ENCODE measurements around the gene TRAPPC4. TPM values are rescaled to one million over a fixed set of nuclear protein-coding genes. Genes with fewer than 3 reads are reported as not detected.
"Not testable (repeated sequence)": the region's sequence is repeated elsewhere in the genome, so short reads cannot be mapped to it uniquely, and the experiment has no call there.

Gene TRAPPC4, protein sequence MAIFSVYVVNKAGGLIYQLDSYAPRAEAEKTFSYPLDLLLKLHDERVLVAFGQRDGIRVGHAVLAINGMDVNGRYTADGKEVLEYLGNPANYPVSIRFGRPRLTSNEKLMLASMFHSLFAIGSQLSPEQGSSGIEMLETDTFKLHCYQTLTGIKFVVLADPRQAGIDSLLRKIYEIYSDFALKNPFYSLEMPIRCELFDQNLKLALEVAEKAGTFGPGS
- polyA plus RNA-seq (ENCODE audit: insufficient read depth in 1 of 5, insufficient read length in 5 of 5, low replicate concordance in 1 of 5) = 10 to 100 TPM; 67.9 to 96.9 (median 72.4) TPM
- long read RNA-seq, donor 1, transcript TRAPPC4-208 (2 exons, 569 nt) = minor isoform, 5 of 62 reads
- long read RNA-seq, donor 1, transcript TRAPPC4-204 (2 exons, 1,924 nt) = minor isoform, 5 of 62 reads
- long read RNA-seq, donor 1, transcript TRAPPC4-210 (4 exons, 1,135 nt) = minor isoform, 5 of 62 reads
- long read RNA-seq, donor 1, transcript TRAPPC4-214 (5 exons, 1,759 nt) = major isoform, 42 of 62 reads
- long read RNA-seq, donor 1, partial matches to known transcripts = 0 of 62 reads
- long read RNA-seq, donor 1, other reads (novel, unspliced or antisense) = 0 of 62 reads
- long read RNA-seq, donor 2, transcript TRAPPC4-214 (5 exons, 1,759 nt) = major isoform, 20 of 31 reads
- long read RNA-seq, donor 2, partial matches to known transcripts = 0 of 31 reads
- long read RNA-seq, donor 2, other reads (novel, unspliced or antisense) = 0 of 31 reads
- long read RNA-seq, donor 3, transcript TRAPPC4-213 (3 exons, 1,340 nt) = minor isoform, 6 of 44 reads
- long read RNA-seq, donor 3, transcript TRAPPC4-214 (5 exons, 1,759 nt) = major isoform, 25 of 44 reads
- long read RNA-seq, donor 3, partial matches to known transcripts = 0 of 44 reads
- long read RNA-seq, donor 3, other reads (novel, unspliced or antisense) = 0 of 44 reads
- long read RNA-seq, donor 4, transcript TRAPPC4-214 (5 exons, 1,759 nt) = major isoform, 15 of 21 reads
- long read RNA-seq, donor 4, partial matches to known transcripts = 0 of 21 reads
- long read RNA-seq, donor 4, other reads (novel, unspliced or antisense) = 0 of 21 reads
- long read RNA-seq, donor 5, transcript TRAPPC4-214 (5 exons, 1,759 nt) = major isoform, 57 of 75 reads
- long read RNA-seq, donor 5, transcript TRAPPC4-211 (4 exons, 817 nt) = minor isoform, 5 of 75 reads
- long read RNA-seq, donor 5, partial matches to known transcripts = 0 of 75 reads
- long read RNA-seq, donor 5, other reads (novel, unspliced or antisense) = 0 of 75 reads
- long read RNA-seq, donor 6, transcript TRAPPC4-208 (2 exons, 569 nt) = minor isoform, 6 of 54 reads
- long read RNA-seq, donor 6, transcript TRAPPC4-214 (5 exons, 1,759 nt) = major isoform, 39 of 54 reads
- long read RNA-seq, donor 6, partial matches to known transcripts = 0 of 54 reads
- long read RNA-seq, donor 6, other reads (novel, unspliced or antisense) = 0 of 54 reads
- long read RNA-seq, donor 7, transcript TRAPPC4-214 (5 exons, 1,759 nt) = major isoform, 20 of 25 reads
- long read RNA-seq, donor 7, partial matches to known transcripts = 0 of 25 reads
- long read RNA-seq, donor 7, other reads (novel, unspliced or antisense) = 0 of 25 reads
- long read RNA-seq, donor 8, transcript TRAPPC4-214 (5 exons, 1,759 nt) = major isoform, 12 of 19 reads
- long read RNA-seq, donor 8, partial matches to known transcripts = 0 of 19 reads
- long read RNA-seq, donor 8, other reads (novel, unspliced or antisense) = 0 of 19 reads

DNA sequence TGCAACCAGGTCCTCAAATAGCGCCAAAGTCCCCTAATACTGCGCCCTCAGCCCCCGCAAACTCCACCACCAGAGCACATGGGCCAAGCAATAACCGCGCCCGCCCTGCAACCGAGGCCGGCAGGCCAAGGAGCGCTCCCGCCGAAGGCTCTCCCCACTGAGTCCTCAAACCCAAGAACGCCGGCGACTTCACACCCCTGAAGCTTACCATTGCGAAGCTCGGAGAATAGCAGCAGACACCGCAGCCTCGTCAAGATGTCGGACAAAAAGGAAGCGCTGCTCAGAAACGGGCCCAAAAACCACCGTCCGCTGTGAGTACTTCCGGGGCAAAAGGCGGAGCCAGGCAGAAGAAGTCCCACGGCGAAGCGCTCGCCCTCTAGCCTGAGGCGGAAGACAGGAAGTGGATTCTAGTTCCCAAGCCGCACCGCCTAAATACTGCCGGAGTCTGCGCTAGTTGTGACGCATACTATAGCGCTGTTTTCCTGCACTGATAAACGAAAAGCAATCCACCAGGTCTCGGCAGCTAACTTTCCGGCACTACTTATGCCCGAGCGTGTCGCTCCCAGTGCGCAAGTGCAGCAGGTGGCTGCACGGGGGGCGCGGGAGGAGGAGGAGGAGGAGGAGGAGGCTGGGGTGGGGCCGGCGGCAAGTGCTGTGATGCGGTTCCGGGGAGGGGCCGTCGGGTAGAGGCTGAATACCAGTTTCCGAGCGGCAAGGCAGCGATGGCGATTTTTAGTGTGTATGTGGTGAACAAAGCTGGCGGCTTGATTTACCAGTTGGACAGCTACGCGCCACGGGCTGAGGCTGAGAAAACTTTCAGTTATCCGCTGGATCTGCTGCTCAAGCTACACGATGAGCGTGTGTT is at the start of gene TRAPPC4, which contains the start of gene RPS25:
Gene TRAPPC4 (plus strand): TSS at position 693 of the 865 bp plus-strand sequence. CDS start 30 bp downstream, at position 723.
Gene RPS25 (minus strand): TSS at position 270 of the 865 bp plus-strand sequence. CDS start 59 bp downstream, at position 211.
- peak; percentile 96 to 97 for DNase-seq

DNA sequence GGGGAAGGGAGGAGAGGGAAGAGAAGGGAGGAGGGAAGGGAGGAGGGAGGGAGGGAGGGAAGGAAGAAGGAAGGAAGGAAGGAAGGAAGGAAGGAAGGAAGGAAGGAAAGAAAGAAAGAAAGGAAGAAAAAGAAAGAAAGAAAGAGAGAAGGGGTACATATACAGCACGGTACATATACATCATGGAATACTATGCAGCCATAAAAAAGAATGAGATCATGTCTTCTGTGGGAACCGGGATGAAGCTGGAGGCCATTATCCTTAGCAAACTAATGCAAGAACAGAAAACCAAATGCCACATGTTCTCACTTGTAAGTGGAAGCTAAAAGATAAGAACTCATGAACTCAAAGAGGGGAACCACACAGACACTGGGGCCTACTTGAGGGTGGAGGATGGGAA is 49.1 kb upstream of the TRAPPC4 start:
- DNase-seq = not testable (repeated sequence)

DNA sequence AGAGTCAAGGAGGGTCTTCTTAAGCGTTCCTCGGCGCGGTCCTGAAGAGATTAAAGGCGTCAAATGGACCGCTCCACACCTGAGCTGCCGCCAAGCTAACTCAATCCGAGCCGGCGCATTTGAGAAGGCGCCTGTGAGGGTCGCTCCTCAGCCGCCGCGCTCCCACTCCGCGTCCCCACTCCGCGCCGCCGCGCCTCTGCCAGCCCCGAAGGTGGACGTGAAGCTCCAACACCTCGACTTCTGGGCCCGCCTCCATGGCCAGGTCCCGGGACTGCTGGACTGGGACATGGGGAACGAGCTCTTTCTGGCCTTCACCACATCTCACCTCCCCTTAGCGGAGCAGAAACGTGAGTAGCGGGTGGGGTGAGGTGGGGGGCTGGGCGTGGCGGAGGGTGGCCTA is 46.9 kb upstream of the TRAPPC4 start, which contains the start of gene FOXR1:
Gene FOXR1 (plus strand): TSS at position 116 of the 400 bp plus-strand sequence. CDS start 171 bp downstream, at position 287.
- no peak for DNase-seq

DNA sequence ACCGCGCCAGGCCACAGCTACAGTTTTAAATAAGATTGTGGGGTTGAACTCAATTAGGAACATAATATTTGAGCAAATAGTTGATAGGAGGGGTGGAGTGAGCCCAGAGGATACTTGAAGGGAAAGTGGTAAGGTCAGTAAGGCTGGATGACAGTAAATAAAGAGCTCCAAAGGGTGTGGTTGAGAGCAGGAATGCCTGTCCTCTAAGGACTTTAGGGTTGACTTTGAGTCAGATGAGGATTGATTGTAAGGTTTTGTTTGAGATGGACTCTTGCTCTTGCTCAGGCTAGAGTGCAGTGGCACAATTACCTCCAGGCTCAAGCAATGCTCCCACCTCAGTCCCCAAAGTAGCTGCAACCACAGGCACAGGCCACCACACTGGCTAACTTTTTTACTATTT is 44.6 kb upstream of the TRAPPC4 start:
- DNase-seq = no peak

DNA sequence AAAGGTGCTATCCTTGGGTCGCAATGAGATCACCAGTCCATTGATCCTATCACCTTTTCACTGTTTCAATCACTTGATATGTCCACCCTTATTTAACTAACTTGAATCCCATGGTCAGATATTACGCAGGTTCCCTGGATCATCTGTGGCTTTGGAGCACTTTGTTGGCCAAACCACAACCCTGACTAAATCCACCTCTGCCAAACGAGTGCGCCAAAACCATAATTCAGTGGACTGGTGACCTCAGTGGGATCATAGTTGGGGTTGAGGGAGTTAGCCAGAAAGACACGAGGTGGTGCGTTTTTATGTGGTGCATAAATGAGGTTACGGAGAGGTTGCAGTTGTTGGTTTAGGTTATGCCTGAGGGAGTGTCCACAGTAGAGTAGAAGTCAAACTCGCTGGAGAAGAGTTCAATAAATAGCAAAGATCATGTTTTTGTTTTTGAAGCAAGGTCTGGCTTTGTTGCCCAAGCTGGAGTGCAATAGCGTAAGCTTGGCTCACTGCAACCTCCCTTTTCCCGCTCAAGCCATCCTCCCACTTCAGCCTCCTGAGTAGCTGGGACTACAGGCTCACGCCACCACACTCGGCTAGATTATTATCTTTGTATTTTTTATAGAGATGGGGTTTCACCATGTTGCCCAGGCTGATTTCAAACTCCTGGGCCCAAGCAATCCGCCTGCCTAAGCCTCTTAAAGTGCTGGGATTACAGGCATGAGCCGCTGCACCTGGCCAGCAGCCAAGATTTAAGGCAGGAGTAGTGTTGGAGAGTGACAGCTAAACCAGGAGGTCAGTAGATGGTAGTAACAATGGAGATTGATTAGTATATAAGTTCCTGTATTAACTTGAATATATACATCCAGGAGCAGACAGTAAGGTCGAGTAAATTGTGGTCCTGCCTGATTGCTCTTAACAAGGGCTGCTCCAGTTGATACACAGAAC is 42.5 kb upstream of the TRAPPC4 start:
- DNase-seq = no peak

DNA sequence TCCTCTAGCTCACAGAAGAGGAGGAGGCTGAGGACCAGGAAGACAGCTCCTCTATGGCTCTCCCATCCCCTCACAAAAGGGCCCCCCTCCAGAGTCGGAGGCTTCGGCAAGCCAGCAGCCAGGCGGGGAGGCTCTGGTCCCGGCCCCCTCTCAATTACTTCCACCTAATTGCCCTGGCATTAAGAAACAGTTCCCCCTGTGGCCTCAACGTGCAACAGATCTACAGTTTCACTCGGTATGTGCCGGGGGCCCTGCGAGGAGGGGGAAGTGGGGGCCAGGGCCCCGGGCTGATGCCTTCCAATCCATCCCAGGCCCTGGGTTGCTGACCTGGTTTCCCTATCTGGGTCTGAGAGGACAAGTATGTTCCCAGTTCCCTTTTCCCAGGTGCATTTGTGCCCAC is 39.1 kb upstream of the TRAPPC4 start:
- DNase-seq = no peak

DNA sequence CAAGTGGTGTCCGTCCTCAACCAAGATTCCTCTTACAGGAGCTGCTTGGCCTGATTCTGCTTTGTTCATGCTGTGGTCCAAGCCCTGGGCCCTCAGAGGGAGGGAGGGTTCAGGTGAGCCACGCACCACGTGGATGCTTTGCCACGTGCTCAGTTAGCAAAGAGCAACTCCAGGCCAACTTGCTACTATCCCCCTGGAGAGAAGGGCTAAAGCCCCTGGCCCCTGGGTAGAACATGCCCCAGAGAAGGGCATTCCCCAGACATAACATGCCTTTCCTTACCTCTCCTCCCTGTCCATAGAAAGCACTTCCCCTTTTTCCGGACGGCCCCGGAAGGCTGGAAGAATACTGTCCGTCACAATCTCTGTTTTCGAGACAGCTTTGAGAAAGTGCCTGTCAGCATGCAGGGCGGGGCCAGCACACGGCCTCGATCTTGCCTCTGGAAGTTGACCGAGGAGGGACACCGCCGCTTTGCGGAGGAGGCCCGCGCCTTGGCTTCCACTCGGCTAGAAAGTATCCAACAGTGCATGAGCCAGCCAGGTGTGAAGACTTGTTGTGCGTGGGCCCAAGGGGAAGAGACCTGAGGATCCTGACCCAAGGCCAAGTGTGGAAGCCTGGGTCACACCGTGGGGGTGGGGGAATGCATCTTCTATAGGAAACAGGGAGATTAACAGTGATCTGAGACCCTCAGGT is 38.2 kb upstream of the TRAPPC4 start:
- DNase-seq = no peak

DNA sequence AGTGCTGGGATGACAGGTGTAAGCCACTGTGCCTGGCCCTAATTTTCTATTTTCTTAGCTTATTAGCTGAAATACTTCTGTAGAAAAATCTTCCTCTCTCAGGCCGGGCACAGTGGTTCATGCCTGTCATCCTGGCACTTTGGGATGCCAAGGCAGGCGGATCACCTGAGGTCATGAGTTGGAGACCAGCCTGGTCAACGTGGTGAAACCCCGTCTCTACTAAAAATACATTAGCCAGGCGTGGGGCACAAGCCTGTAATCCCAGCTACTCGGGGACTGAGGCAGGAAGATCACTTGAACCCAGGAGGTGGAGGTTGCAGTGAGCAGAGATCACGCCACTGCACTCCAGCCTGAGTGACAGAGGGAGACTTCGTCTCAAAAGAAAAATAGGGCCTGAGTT is 34.2 kb upstream of the TRAPPC4 start:
- not testable (repeated sequence) for DNase-seq

DNA sequence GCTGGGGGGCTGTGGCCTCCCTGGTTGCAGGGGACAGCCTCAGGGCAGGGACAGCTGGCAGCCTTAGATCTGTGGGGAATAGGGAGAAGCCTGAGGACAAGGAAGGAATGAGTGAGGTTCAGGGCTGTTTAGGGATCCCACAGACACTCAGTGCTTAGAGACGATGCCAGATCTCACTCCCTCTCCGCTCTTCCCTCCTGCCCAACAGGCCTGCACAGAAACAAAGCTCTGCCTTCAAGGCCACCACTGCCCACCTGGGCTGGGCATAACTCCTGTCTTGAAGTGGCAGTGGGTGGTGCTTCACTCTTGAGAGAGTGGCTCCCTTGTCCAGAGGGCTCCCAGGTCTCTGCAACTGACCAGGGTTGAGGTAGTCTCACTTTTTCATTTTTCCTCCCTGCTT is 33.7 kb upstream of the TRAPPC4 start:
- DNase-seq = no peak

DNA sequence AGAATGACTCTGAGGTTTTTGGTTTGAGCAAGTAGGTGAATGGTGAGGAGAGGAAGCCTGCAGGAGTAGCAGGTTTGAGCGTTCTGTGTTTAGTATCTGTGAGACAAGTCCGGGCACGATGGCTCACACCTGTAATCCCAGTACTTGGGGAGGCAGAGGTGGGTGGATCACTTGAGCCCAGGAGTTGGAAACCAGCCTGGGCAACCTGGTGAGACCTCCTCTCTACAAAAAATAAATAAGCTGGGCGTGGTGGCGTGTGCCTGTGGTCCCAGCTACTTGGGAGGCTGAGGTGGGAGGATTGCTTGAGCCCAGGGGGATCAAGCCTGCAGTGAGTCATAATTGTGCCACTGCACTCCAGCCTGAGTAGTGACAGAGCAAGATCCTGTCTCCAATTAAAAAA is 30.3 kb upstream of the TRAPPC4 start:
- no peak for DNase-seq

DNA sequence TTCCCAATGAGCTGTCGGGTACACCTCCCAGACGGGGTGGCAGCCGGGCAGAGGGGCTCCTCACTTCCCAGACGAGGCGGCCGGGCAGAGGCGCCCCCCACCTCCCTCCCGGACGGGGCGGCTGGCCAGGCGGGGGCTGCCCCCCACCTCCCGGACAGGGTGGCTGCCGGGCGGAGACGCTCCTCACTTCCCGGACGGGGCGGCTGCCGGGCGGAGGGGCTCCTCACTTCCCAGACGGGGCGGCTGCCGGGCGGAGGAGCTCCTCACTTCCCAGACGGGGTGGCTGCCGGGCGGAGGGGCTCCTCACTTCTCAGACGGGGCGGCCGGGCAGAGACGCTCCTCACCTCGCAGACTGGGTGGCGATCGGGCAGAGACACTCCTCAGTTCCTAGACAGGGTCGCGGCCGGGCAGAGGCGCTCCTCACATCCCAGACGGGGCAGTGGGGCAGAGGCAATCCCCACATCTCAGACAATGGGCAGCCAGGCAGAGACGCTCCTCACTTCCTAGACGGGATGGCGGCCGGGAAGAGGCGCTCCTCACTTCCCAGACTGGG is 27.0 kb upstream of the TRAPPC4 start:
- DNase-seq = not testable (repeated sequence)

DNA sequence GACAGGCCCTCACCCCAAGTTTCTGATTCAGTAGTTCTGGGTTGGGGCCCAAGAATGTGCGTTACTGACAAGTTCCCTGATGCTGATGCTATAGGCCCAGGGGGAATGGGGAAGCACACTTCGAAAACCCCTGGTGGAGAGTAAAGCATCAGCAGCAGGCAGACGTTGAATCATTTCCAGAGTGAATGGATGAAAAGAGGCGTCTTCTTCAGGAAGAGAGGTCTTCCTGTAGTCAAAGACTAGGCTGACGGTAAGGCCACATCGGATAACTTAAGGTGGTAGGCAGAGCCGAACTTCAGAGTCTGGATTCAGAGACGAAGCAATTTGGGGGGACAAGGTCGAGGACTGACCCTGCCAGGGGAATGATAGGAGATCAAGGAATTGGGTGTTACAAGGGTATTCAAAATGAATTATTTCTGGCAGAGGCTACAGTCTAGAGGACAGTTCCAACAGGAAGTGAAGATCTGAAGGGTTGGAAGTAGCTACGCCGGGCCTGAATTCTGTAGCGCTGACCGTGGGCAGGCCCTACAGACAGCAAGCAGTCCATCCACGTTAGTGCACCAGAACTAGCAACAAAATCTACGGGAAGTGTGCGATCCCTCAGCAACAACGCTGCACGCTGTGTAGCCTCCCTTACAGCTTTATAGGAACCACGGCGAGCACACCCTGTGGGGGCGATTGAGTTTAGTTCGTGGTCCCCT is 21.5 kb upstream of the TRAPPC4 start:
- DNase-seq = peak in 1 of 2 donors; percentile 10

DNA sequence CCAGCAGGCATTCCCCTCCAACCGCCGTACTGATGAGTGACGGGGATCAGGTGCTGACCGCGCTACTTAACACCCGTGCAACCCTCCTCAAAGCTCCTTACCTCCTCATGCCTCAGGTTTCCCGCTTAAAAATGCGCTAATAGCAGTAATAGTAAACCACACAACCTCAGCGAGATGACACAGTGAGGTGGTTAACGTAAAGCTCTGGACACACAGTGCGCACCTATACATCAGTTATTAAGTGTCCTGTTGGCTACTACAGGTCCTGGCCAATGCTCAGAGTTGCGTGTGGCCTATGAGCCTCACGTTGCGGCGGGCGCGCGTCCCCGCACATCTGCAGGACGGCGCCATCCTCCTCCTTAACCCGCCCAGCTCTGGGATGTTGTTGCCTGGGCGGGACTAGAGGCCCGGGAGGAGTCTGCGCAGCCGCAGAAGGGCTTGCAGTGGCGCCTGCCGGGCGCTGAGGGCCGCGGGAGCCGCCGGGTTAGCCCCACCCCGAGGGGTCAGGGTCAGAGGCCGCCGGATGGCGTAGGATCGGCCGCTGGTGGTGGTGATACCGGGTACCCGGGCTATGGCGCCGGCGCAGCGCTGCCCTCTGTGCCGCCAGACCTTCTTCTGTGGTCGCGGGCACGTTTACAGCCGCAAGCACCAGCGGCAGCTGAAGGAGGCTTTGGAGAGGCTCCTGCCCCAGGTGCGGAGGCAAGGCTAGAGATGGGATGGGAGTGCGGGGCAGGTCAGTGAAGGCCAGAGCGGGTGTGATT is 20.8 kb upstream of the TRAPPC4 start, which contains the start of gene CENATAC:
Gene CENATAC (plus strand): TSS at position 512 of the 761 bp plus-strand sequence. CDS start 60 bp downstream, at position 572.
- peak; percentile 88 to 89 for DNase-seq

DNA sequence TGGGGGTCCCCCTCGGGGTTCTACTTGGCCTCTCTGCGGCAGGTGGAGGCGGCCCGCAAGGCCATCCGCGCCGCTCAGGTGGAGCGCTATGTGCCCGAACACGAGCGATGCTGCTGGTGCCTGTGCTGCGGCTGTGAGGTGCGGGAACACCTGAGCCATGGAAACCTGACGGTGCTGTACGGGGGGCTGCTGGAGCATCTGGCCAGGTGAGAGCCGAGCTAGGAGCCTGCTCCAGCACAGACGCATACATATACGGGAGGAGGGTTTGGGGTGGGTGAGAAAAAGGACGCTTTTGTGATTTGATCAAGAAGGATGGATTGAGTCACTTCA is 20.2 kb upstream of the TRAPPC4 start:
- DNase-seq = no peak

DNA sequence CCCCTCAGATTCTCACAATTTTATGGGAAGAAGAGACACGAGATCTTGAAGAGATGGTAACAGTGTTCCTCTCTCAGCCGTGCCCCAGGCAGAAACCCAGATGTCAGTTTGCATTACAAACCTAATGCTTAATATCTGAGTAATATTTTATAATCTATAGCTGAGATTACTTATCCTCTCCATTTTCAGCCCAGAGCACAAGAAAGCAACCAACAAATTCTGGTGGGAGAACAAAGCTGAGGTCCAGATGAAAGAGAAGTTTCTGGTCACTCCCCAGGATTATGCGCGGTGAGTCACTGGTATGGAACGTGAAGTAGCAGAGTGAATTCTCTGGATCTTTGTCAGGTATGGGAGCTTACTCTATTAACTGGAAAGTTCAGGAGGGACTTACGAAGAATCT is 19.7 kb upstream of the TRAPPC4 start:
- DNase-seq = no peak

DNA sequence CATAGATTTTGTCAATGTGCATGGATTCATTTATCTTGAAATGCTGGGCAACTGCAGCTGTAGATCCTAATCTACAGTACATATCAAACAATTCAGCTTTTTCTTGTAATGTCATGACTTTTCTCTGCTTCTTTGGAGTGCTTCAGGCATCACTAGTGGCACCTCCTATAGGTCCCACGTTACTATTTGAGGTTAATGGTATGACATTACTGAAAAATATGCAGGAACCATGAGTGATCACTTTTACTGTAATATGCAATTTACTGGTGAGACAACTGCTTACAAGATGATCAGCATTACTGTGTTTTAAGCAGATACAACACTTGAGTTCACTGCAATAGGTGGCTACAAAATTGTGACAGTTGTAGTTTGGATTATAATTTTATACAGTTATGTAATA is 17.7 kb upstream of the TRAPPC4 start:
- DNase-seq = no peak

Data from right lung (tissue), 10 donors.